Gastrocnemius medialis (tissue), 4 donors: ENCODE measurements around the gene CBX8. TPM values are rescaled to one million over a fixed set of nuclear protein-coding genes. Genes with fewer than 3 reads are reported as not detected.

ENCODE experiments used
- ATAC-seq, 2 donors: fragments of 150-250 bp; one replicate each; pipeline ENCODE4 v1.9.1; 2016
- DNase-seq, 2 donors: peaks; one replicate each; pipeline ENCODE4 v3.0.0-alpha.2; 2019
- H3K27ac ChIP-seq, 4 donors: fragments of 200-600 bp; sonication (generic); 1 replicate in 1 of 4; 2 replicates in 3 of 4; pipeline ENCODE4 v1.5.1; 2016 to 2018; ENCODE audit warnings: mild to moderate bottlenecking in 2 of 4, moderate library complexity in 1 of 4
- H3K27me3 ChIP-seq, 3 donors: fragments of 200-600 bp; sonication (generic) in 2 of 3; 1 replicate in 1 of 3; 2 replicates in 2 of 3; pipeline versions ENCODE4 v1.5.1 to v1.6.0; 2016 to 2019; ENCODE audit warnings: mild to moderate bottlenecking in 1 of 3, moderate library complexity in 1 of 3
- H3K36me3 ChIP-seq, 2 donors: fragments of 200-600 bp; sonication (generic) in 1 of 2; one replicate each; pipeline ENCODE4 v1.5.1; 2017 to 2018
- H3K4me1 ChIP-seq, 2 donors: fragments of 200-600 bp; sonication (generic) in 1 of 2; one replicate each; pipeline ENCODE4 v1.5.1; 2016 to 2017; ENCODE audit warnings: mild to moderate bottlenecking in 2 of 2
- H3K4me3 ChIP-seq, 4 donors: fragments of 200-600 bp; sonication (generic) in 3 of 4; 1 replicate in 1 of 4; 2 replicates in 3 of 4; pipeline ENCODE4 v1.5.1; 2016 to 2019; ENCODE audit warnings: mild to moderate bottlenecking in 2 of 4
- H3K9me3 ChIP-seq, 3 donors: fragments of 200-600 bp; sonication (generic) in 2 of 3; 1 replicate in 1 of 3; 2 replicates in 2 of 3; pipeline ENCODE4 v1.5.1; 2016 to 2019
- CTCF ChIP-seq, 5 experiments: fragments of 450-650 bp in 3 of 5; fragments of 200-600 bp in 2 of 5; sonication (generic) in 2 of 5; IDR thresholded peaks in 4 of 5; conservative IDR thresholded peaks in 1 of 5; 1 replicate in 4 of 5; 2 replicates in 1 of 5; pipeline ENCODE4 v1.5.1; 2016 to 2019; ENCODE audit warnings: antibody characterized with exemption in 5 of 5, mild to moderate bottlenecking in 3 of 5, moderate library complexity in 3 of 5
- POLR2A ChIP-seq, 2 donors: fragments of 450-650 bp; IDR thresholded peaks; one replicate each; pipeline ENCODE4 v1.6.1; 2017; ENCODE audit warnings: antibody characterized with exemption in 2 of 2, mild to moderate bottlenecking in 2 of 2, moderate library complexity in 2 of 2
- in situ Hi-C, 4 donors: fragments of 200-750 bp; cut with MboI; loops; one replicate each; pipeline versions ENCODE4 v1.15.0 to v1.8.0; 2017; ENCODE audit warnings: low sequenced_read_pairs in 4 of 4
- intact Hi-C: fragments of 100-400 bp; cut with DNase I; formaldehyde crosslinking; loops from one replicate; pipeline ENCODE4 v1.15.1; 2023; ENCODE audit warnings: low total_unique reads
- total RNA-seq, 4 donors: library from RNA; depleted of rRNA; stranded (reverse); fragments of >200 nt; gene quantifications; one replicate each; pipeline versions ENCODE4 v1.1.0 to v1.2.3, GENCODE V29; 2016

CBX8 gene
- total RNA-seq, 4 donors from 2014 or later: 0.18 to 0.94 (median 0.49) TPM; not detected in 1

DNA sequence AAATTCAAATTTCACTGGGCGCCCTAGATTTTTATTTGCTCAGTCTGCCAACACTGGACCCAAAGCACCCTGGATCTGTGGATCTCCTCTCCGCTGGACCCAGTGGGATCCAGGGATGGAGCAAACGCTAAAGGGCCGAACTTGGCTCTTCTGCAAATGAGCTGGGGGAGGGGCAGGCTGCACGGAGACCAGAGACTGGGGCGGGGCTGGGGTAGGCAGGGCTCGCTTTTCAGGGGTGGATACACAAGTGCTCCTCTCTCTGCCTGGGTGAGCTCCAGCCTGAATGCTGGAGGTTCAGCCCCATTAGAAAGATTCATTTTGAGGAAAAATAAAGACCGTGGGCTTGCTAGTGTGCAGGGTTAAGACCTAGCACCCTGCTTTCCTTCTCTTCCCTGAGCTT is 33.4 kb upstream of the CBX8 start:
- no peaks in the 10 kb centered on the region for H3K9me3 ChIP-seq
- no peak overlapping the region for H3K27ac ChIP-seq
- no peak for TF ChIP-seq POLR2A (IDR thresholded peaks at IDR 0.05)
- no peak for TF ChIP-seq CTCF (IDR thresholded peaks at IDR 0.05 in 4 of 5, conservative IDR thresholded peaks at IDR 0.05 in 1 of 5)
- intact Hi-C loops: no loop called here
- ATAC-seq (no peak), DNase-seq (no peak)
- H3K4me3 ChIP-seq: no peak overlapping the region
- no peaks in the 10 kb centered on the region for H3K36me3 ChIP-seq
- peaks cover 16 to 23% (median 22%) of the 10 kb centered on the region in 3 donors for H3K27me3 ChIP-seq
- peaks cover 5 to 14% of the 10 kb centered on the region in 2 donors for H3K4me1 ChIP-seq
- in situ Hi-C loops: no loop called here

DNA sequence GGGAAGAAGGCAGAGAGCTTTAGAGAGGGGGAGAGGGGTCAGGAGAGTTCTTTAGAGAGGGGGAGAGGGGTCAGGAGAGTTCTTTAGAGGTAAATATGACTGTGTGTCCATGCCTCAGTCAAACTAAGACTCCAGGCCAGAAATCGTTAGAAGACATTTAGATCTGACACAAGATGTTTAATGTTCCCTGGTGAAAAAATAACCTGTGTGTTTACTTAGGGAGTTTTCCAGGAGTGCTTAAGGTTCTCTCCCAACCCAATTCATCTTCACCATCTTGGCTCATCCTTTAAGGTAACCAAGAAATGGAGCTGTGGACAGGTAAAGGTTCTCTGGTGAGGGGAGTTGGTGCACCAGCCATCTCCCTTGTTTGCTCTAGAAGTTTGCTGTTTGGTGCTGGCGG is 32.6 kb upstream of the CBX8 start:
- DNase-seq (no peak), ATAC-seq (no peak)
- intact Hi-C loops (no loop called here), in situ Hi-C loops (no loop called here)
- Histone ChIP-seq H3K9me3 (no peaks in the 10 kb centered on the region), H3K27ac (no peak overlapping the region), H3K4me1 (peaks cover 5 to 14% of the 10 kb centered on the region in 2 donors), H3K36me3 (no peaks in the 10 kb centered on the region), H3K4me3 (no peak overlapping the region), H3K27me3 (peaks cover 19 to 23% (median 23%) of the 10 kb centered on the region in 3 donors)
- TF ChIP-seq CTCF (IDR thresholded peaks at IDR 0.05 in 4 of 5, conservative IDR thresholded peaks at IDR 0.05 in 1 of 5) (no peak), POLR2A (IDR thresholded peaks at IDR 0.05) (no peak)

DNA sequence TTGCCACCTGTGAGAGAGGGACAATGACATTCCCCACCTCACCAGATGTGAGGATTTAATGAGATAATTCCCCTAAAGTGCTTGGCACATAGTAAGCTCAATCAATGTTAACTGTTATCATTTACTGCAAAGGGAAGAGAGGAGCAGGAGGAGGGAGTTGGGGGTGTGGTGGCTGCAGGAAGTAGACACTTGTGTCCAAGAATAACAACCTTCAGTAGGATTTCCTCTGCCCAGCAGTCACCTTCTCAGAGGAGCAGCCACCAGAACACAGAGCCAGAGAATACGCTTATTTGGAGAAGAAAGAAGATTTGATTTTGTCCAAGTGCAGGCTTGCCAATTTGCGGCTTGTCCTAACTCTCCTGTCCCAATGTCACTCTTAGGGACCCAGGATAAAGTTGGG is 32.1 kb upstream of the CBX8 start:
- H3K36me3 ChIP-seq: no peaks in the 10 kb centered on the region
- no peak overlapping the region for H3K27ac ChIP-seq
- DNase-seq: no peak
- no peak overlapping the region for H3K4me3 ChIP-seq
- H3K27me3 ChIP-seq: peaks cover 19 to 25% (median 23%) of the 10 kb centered on the region in 3 donors
- H3K4me1 ChIP-seq: peaks cover 5 to 14% of the 10 kb centered on the region in 2 donors
- intact Hi-C loops (no loop called here), in situ Hi-C loops (no loop called here)
- TF ChIP-seq POLR2A (IDR thresholded peaks at IDR 0.05): no peak
- no peak for TF ChIP-seq CTCF (IDR thresholded peaks at IDR 0.05 in 4 of 5, conservative IDR thresholded peaks at IDR 0.05 in 1 of 5)
- H3K9me3 ChIP-seq: no peaks in the 10 kb centered on the region
- ATAC-seq: no peak

- no peak overlapping the region for H3K27ac ChIP-seq
- no peak for ATAC-seq
- H3K27me3 ChIP-seq: peaks cover 11 to 19% (median 14%) of the 10 kb centered on the region in 3 donors
- no peak for TF ChIP-seq CTCF (IDR thresholded peaks at IDR 0.05 in 4 of 5, conservative IDR thresholded peaks at IDR 0.05 in 1 of 5)
- no peak for TF ChIP-seq POLR2A (IDR thresholded peaks at IDR 0.05)
- peaks cover 5% of the 10 kb centered on the region in 2 donors for H3K4me1 ChIP-seq
- H3K9me3 ChIP-seq: no peaks in the 10 kb centered on the region
- no peak for DNase-seq
- H3K36me3 ChIP-seq: no peaks in the 10 kb centered on the region
- in situ Hi-C loops: no loop called here
- intact Hi-C loops: no loop called here
- no peak overlapping the region for H3K4me3 ChIP-seq
Measured at GRCh38 chr17:79826841-79827578, 30.1 kb upstream of the CBX8 start.
